HG03060 (cell line): Measurements from ENCODE around the gene FMNL2.

Source experiments
- ATAC-seq: cut with Tn5 transposase; IDR thresholded peaks from one replicate; pipeline ENCODE4 v1.9.1; 2021; ENCODE audit warnings: low read depth, moderate number of reproducible peaks; ENCODE audit not compliant: unreplicated experiment

The FMNL2 gene

DNA sequence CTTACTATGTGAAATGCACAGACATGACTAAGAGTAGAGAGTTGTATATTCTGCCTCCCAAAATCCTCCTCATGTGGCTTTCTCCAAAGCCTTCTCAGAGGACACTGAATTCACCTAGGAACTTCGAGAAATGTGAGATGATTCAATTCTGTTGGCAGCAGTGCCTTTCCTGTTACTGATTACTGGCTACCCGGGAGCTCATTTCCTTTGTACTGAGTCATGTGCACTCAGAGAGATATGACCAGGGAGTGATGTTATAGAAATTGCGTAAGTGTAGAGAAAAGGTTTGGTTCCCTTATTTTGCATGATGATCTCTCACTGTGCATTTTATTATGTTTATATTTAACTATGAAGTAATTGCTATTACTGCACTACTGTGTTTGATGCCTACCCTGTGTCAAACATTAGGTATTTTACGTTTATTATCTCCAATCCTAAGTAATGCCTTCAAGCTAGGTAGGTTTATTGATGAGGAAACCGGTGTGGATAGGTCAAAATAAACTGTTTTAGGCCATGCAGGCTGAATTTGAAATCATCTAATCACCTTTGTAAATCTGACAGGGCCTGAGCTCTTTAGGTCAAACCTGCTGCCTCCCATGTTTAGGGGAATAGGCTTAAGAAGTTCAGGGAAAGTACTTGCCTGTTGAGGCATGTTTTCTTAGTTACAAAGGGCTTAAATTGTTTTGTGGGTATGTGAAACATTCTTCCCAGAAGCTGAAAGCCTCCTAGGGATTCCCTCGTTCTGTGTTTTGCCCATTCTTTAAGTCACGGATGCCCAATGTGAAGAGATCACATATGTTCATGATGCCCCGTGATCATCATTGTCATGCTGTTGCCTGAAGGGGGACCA lies 86.8 kb downstream of the FMNL2 start:
- ATAC-seq = peak; percentile 77

GRCh38 chr2:152423684-152424083 lies 88.7 kb downstream of the FMNL2 start:
- no peak for ATAC-seq

GRCh38 chr2:152425765-152426727 lies 91.1 kb downstream of the FMNL2 start:
- no peak for ATAC-seq

DNA sequence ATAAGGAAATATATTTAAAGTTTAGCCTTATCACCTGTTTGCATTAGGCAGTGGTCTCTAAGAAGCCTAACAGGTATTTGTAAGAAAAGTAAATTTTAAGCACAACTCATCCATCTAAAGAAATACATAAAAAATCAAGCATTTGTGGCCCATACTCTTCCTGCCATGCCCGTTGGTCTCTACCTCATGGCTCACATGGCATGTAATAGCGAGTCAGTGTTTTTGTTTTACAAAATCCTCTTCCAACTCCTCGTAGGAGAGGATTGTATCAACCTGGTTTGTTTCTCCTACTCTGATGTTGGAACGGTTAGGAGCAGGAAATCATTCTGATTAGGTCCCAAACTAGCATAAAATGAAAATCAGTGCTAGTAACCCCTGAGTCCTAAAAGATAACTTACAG lies 91.8 kb downstream of the FMNL2 start:
- no peak for ATAC-seq

GRCh38 chr2:152427902-152428301 lies 92.9 kb downstream of the FMNL2 start:
- no peak for ATAC-seq

DNA sequence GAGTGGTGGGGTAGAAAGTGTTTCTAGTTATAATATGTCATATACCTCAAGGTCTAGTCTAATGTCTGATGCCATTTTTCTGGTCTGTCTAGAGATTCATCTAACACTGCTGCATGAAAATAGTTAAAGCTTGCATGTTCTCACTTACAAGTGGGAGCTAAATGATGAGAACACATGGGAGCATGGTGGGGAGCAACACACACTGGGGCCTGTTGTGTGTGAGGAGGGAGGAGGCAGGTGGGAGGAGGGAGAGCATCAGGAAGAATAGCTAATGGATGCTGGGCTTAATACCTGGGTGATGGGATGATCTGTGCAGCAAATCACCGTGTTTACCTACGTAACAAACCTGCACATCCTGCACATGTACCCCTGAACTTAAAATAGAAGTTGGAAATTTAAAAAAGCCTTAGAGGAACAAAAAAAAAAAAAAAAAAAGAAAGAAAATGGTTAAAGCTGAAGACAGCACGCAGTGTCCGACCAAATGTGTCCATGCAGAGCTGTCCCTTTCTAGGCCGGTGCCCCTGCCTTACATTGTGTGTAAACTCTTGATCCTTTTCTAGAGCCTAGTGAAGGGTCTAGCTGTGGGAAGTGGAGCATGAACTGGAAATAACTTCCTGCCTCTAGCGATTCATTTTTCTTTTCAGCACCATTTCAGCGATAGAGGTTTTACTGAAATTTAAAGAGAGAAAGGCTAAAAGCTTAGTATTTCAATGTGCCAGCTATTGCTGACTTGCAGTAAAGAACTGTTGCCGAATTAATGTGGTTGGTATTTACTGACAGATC lies 94.0 kb downstream of the FMNL2 start:
- no peak for ATAC-seq

DNA sequence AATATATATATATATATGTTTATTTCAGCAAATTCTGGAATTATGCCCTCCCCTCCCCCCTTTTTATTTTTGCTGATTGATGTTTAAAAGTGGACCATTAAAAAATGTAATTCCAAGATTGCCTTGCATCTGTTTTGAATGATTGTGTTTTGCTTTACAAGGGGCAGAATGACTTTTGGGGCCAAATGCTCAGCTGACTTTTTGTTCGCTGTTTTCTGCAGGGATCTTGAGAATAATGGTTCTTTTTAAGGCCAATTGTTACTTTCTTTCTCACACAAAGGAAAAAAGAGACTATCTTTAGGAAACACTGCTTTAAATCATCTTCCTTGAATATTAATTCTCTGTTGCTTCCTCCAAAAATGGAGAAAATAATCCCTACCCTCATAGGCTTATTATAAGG lies 95.9 kb downstream of the FMNL2 start:
- ATAC-seq = no peak

GRCh38 chr2:152431370-152432098 lies 96.6 kb downstream of the FMNL2 start:
- ATAC-seq = no peak

DNA sequence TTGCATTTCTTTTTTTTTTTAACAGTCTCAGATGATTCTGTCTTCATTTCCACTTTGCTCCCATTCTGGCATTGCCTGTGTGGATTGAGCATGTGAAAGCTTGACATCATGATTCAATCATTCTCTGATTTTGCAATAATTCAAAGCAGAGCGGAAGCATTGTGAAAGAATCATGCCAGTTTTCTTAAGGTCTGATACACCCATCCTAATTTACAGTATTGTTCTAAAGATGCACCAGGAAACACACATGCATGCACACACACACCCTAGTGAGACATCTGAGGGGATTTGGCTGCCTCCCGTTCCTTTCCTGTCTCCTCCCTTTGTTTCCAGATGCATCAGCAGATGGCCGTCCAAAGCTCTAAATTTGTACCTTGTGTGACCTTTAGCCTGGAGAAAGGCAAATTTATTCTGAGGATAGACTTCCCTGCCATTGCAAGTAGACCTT lies 97.3 kb downstream of the FMNL2 start:
- no peak for ATAC-seq

DNA sequence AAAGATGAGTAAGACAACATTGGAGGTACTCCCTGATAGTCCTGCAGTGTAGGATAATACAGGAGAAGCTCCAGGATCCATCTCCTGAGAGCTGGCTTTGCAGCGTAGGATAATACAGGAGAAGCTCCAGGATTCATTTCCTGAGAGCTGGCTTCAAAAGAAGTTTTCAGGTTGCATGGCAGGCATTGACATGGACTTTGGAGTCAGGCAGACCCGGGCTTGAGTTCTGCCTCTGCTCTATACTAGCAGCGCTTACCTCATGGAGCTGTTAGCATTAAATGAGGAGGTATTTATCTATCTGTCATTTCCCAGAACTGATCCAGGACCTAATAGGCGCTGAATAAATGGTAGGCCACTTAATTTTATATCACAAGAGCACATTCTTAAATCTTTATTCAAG lies 97.8 kb downstream of the FMNL2 start:
- no peak for ATAC-seq

GRCh38 chr2:152433289-152433688 lies 98.3 kb downstream of the FMNL2 start:
- ATAC-seq = no peak

GRCh38 chr2:152433791-152434190 lies 98.8 kb downstream of the FMNL2 start:
- ATAC-seq = no peak

DNA sequence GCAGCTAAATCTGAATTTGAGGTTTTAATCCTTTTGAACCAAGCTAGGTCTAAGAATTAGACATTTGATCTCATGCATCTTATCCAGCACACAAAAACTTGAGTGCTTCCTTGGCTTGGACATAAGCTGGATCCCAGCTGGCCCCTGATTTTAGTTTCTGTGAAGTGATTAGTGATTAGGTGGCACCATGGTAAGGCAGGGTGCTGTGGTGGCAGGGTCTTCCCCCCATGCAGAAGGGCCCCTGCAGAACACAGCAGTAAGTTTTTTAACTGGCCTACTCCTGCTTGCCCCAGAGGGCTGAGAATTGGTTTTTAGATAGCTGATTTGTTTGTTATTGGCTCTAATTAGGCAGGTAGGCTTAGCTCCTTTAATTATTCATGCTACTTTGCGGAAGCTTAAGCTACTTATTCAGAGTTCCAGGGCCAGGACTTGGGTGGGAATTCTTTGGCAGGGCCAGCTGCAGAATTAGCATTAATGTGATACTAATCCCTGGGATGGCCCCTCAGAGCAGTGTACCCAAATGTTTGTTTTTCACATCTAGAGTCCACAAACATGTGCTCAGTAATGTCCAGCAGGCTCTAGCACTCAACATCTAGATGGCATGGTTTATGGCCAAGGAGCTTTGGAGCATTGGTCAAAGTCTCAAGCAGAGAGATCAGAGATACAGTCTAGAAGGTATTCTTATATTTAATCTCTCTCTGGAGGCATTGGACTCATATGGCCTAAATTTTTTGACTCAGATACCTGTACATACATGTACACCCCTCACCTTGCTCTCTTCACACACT lies 99.6 kb downstream of the FMNL2 start:
- ATAC-seq = no peak

DNA sequence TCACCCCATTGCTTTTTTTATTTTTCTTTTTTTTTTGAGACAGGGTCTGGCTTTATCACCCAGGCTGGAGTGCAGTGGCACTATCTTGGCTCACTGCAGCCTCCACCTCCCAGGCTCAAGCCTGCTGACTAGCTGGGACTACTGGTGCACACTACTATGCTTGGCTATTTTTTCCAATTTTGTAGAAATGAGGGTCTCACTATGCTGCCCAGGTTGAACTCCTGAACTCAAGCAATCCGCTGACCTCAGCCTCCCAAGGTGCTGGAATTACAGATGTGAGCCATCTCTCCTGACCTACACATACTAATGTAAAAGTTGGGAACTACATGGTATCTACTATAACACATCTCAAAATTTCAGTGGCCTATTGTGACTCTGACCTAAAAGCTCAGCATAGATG lies 101.2 kb downstream of the FMNL2 start:
- no peak for ATAC-seq

DNA sequence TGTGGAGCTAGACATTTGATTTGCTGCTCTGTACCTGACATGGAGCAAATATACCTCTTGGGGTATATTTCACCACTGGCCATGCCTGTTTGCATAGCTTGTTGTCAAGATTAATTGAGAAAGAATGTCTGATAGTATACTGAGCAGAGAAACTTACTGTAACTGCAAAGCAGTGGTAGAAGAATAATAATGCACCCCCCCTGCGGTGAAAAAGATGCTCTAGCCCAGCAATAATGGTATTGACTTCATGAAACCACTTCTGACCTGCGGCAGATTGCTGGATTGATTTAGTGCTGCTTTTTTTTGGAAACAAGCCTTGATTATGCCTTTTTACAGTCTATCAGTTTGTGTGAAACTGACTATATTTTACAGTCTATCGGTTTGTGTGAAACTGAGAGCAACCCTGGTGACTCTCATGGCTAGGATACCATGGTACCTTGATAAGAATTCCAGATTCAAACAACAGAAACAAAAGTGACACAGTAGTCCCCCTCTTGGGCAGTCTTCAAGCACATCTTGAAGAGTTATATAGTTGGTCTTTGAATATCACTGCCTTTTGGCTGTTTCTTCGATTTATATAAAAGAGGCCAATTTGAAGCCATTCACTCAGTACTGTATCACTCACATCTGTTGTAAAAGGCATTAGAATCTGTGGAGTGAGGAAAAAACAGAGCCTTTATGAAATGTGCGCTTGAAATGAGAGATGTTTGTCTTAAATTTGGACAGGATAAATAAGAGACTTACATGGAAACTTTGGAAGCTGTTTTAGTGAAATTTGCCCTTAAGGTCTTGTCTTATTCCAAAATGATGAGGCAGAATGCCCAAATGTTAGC lies 102.5 kb downstream of the FMNL2 start:
- no peak for ATAC-seq

DNA sequence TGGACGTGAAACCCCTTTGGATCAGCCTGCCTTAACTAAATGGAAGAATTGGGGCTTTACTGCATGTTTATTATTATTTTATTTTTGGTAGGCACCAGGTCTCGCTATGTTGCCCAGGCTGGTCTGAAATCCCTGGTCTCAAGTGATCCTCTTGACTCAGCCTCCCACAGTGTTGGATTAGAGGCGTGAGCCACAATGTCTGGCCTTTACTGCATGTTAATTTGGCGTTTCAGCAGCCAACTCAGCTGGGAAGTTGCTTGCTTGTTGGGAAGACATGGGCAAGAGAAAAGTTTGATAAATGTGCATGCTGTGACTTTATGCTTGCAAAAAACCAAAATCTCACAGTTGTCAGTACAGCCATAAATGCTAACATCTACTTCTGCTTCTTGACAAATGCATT lies 105.1 kb downstream of the FMNL2 start:
- no peak for ATAC-seq

DNA sequence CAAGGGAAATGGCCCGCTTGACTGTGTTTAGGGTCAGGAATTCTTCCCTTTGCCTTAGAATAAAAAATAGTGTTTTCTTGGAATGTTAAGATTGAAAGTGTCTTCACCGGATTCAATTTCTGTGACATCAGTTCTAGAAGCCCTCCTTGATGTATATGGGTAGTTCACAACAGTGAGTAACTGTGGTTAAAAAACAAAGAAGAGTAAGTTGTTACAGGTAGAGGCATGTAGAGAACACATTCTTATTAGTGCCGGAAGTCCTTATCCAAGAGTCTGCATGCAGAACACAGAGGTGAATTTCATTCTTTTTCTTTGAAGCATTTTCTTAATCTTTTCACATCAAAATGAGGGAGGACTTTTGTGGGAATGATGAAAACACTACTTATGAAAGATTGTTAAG lies 105.5 kb downstream of the FMNL2 start:
- ATAC-seq = no peak

DNA sequence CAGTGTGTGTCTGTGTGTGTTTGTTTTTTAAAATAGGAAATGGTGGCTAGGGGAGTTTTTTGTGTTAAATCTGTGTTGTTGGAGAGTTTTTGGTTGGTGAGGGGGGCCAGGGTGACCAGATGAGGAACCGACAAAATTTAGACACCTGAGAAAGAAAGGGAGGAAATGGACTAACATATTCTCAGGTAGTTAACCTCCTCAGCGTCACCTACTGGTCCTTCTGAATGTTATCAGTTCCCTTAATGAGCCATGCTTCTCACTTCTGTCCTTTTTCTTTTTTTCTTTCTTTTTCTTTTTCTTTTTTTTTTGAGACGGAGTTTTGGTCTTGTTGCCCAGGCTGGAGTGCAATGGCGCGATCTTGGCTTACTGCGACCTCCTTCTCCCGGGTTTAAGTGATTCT lies 107.0 kb downstream of the FMNL2 start:
- no peak for ATAC-seq
